Stromal cell of bone marrow (primary cell): ENCODE measurements around the gene DNAH10.
"Not testable (repeated sequence)": the region's sequence is repeated elsewhere in the genome, so short reads cannot be mapped to it uniquely, and the experiment has no call there.

ENCODE experiments used
- DNase-seq: peaks from one replicate; pipeline ENCODE4 v3.0.0-alpha.2; 2012; ENCODE audit warnings: low read depth

Gene DNAH10

GRCh38 chr12:123748661-123749060, 13.4 kb upstream of the DNAH10 start:
- peak; percentile 18 for DNase-seq

DNA sequence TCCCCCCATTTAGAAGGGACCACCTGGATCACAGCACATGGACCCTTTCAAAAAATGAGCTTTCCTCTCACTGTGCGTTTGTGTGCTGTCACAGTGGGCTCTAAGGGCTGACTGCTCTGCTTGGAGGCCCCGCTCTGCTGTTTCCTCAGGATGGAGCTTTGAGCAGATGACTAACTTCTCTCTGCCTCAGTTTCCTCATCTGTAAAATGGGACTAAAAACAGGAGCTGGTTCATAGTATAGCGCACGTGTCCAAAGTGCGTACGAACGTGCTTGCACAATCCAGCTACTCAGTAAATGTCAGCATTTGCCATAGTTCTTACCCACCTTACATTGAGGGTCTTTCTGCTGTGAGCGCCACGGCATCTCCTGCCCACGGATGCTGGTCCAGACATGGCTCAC, 12.7 kb upstream of the DNAH10 start:
- no peak for DNase-seq

DNA sequence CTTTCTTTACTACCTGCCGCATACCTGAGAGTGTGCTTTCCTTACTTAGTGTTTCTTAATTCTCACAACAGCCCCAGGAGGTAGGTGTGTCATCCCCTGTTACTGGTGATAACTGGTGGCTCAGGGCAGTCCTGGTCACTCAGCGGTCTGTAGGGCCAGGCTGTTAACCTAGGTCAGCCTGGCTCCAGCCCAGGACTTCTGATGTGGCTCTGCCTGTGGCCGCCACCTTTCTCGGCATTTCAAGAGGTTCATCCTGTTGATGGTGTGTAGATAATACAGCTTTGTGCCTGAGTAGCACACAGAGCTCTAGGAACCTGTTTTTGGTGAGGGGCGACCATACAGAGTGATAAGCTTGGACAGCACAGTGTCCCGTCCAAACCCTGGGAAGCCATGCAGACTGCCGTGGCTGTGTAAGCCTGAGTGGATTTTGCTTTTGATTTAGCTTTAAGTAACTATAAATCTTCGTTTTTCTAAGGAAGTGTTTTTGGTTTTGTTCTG, 11.9 kb upstream of the DNAH10 start:
- DNase-seq = no peak

DNA sequence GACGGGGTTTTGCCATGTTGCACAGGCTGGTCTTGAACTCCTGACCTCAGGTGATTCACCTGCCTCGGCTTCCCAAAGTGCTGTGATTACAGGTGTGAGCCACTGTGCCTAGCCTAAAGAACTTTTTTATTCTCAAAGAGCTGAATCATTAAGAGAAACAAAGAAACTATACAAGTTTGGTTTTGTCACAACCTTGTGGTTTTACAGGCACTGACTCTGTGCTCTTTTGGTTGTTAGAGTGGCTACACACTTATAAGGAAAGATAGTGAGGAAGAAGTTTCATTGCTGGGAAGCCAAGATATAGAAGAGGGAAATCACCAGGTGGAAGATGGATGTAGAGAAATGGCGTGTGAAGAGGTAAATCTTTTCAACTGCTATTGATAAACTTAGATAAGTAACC, 10.1 kb upstream of the DNAH10 start:
- no peak for DNase-seq

DNA sequence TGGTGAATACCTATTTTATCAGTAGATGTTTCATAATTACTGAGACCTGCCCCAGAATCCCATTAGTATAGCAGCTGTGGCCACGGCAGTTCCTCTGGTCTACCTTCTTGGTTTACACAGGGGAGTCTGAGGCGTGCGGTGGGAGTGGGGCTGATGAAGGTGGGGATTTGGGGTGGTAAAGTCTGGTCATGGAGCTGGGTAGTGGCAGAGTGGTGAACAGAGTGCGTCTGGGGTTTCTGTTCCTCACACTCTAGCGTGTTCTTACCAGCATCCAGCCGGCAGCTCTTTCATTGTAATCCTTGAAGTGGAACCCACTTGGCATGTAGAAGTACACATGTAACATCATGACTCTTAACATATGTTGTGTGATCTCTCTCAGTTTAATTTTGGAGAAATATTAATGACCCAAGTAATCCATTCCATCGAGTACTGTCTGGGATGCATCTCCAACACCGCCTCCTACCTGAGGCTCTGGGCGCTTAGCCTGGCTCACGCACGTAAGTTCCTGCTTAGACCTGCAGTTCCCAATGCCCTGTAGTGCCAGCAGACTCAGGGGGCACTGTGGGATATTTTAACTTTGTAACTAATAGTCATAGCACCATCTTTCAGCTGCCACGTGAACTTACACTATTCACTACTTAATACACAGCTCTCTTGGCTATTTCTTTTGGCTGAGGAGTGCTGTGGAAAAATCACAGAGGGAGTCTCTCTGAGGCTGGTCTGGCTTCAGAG, 7.9 kb upstream of the DNAH10 start:
- DNase-seq = no peak

- DNase-seq = peak; percentile 84
These were observed 4.5 kb upstream of the DNAH10 start for GRCh38 chr12:123757561-123757960.

- DNase-seq = no peak
These were observed 1.7 kb upstream of the DNAH10 start for GRCh38 chr12:123760267-123760938.

- no peak for DNase-seq
These were observed 583 bp downstream of the DNAH10 start for GRCh38 chr12:123762715-123763052.

DNA sequence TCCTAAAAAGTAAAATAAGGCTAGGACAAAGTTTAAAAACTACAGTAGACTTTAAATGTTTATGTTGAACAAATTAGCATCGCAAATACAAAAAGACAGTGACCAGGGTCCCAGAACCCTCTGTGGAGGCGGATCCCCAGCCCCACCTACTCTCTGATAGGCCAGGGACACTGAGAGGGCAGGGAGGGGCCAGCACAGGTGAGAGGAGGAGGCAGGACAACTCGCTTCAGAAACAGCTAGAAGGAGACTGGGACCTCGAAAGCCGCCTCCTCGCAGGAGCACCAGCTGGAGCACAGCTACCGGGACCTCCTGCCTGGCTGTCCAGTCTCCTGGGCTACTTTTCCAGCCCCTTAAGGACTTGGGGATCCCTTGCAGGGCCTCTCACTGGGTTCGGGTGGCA, 992 bp downstream of the DNAH10 start:
- DNase-seq = no peak

- DNase-seq = no peak
These were observed 2.0 kb downstream of the DNAH10 start for GRCh38 chr12:123764109-123764508.

- DNase-seq = no peak
These were observed 3.5 kb downstream of the DNAH10 start for GRCh38 chr12:123765504-123766035.

GRCh38 chr12:123767613-123768012, 5.5 kb downstream of the DNAH10 start:
- DNase-seq = no peak

DNA sequence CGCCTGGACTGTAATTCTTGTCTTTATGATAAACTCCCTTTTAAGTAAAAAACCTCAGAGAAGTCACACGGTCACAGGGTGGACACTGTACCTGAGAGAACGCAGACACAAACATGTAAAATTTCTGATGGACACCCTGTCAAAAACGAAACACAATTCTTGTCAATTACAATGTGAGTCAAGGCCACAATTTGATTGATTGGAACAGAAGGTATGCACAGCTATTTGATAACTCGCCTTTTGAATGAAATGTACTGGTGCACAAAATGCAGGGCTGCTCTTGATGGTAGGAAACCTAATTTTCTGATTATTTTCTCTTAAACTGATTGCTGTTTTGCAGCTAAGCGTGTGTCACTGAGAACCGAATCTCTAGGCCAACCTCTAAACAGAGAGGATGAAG, 9.2 kb downstream of the DNAH10 start:
- DNase-seq = no peak

DNA sequence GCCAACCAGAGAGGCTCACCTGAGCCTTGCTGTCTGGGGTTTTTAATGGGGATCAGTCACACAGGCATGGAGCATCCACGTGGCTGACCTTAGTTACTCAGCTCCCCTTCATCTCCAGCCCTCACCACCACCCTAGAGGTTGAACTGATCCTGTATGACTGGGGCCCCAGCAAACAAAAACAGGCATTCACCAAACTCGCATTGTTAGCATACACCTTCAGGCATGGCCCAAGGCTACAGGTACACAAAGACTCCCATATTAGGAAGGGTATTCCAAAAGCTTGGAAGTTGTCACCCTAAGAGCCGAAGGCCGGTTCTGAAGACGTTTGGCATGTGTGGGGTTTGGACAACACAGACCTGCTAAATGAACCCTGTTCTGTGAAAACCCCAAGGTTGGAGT, 10.0 kb downstream of the DNAH10 start:
- DNase-seq = no peak

DNA sequence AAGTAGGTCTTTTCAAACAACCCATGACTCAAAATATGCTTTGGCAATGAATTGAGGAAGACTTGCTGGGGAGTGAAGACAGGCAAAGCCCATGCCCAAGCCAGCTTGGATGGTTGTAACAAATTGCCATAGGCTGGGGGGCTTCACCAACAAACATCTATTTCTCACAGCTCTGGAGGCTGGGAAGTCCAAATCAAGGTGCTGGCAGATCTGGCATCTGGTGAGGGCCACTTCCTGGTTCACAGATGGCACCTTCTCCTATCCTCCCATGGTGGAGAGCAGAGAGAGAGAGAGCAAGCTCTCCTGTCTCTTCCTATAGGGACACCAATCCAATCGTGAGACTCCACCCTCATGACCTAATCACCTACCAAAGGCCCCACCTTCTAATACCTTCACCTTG, 11.3 kb downstream of the DNAH10 start:
- DNase-seq = no peak

- DNase-seq = no peak
These were observed 17.4 kb downstream of the DNAH10 start for GRCh38 chr12:123779551-123779950.

DNA sequence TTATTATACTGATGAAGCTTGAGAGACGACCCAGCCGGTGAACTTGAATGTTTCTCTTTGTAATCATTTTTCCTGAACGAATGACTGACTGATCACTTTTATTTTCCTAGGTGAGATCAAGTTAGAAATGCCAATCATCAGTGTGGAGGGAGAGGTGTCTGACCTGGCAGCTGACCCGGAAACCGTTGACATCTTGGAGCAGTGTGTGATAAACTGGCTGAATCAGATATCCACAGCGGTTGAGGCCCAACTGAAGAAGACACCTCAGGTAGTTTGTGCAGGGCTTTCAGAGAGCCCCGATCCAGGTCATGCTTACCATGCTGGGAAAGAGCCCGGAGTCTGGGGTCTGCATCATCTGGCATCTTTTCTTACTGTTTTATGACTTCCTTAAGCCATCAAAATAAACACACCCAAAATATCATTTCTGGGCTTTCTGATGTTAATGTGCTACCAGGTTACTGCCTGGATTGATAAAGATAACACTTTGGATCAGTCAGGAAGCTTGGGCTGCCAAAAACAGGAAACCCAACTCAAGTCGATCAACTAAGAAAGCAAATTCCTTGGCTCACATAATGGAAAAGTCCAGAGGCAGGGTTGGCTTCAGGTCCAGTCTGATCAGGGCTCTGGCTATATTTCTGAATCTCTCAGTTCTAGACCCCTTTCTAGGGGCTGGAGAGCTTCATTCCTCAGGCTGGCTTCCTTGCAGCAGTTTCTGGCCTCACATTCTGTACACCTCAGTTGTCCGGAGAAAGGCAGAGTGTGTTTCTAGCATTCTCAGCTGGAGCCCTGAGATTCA, 21.1 kb downstream of the DNAH10 start:
- no peak for DNase-seq

GRCh38 chr12:123787466-123787865, 25.4 kb downstream of the DNAH10 start:
- no peak for DNase-seq

- DNase-seq = no peak
These were observed 26.4 kb downstream of the DNAH10 start for GRCh38 chr12:123788541-123788940.

GRCh38 chr12:123789422-123789821, 27.3 kb downstream of the DNAH10 start:
- DNase-seq = not testable (repeated sequence)

GRCh38 chr12:123790905-123791467, 28.9 kb downstream of the DNAH10 start:
- no peak for DNase-seq

- no peak for DNase-seq
These were observed 31.9 kb downstream of the DNAH10 start for GRCh38 chr12:123794027-123794426.
